ENCODE measurements around the gene ARHGEF4.

GRCh38 chr2:130894326-130894942 lies 57.7 kb downstream of the ARHGEF4 start:
- TF ChIP-seq CTCF (conservative IDR thresholded peaks at IDR 0.05; ENCODE audit: low read length) (no peak), EZH2phosphoT487 (IDR thresholded peaks at IDR 0.05; ENCODE audit: borderline replicate concordance) (no peak)

Data from Loucy (cell line).